Fibroblast of the aortic adventitia (primary cell): ENCODE measurements around the gene TMEM212. TPM values are rescaled to one million over a fixed set of nuclear protein-coding genes. Genes with fewer than 3 reads are reported as not detected.

Source experiments
- DNase-seq: peaks from one replicate; pipeline ENCODE4 v3.0.0-alpha.2; 2010; ENCODE audit warnings: low read depth
- H3K4me3 ChIP-seq: 2 replicates; pipeline ENCODE4 v1.5.1; 2011; ENCODE audit warnings: low read depth, mild to moderate bottlenecking, control low read depth, low read length, moderate library complexity
- CTCF ChIP-seq: IDR thresholded peaks from 2 replicates; pipeline ENCODE4 v1.5.1; 2011; ENCODE audit warnings: mild to moderate bottlenecking, low read length, control low read depth, inconsistent platforms; ENCODE audit not compliant: insufficient read depth
- total RNA-seq: library from RNA; depleted of rRNA; stranded (reverse); fragments of >200 nt; gene quantifications from 2 replicates; pipeline ENCODE4 v1.2.3, GENCODE V29; 2012; ENCODE audit warnings: low replicate concordance

TMEM212 gene
- total RNA-seq, 1 donor, result not detected

GRCh38 chr3:171821778-171822358, 21.3 kb upstream of the TMEM212 start:
- DNase-seq, result no peak
- H3K4me3 ChIP-seq, result no peak overlapping the region
- no peak for TF ChIP-seq CTCF

- no peak for TF ChIP-seq CTCF
- no peak for DNase-seq
- no peak overlapping the region for H3K4me3 ChIP-seq
Measured at GRCh38 chr3:171822431-171823106, 20.6 kb upstream of the TMEM212 start.

- no peak overlapping the region for H3K4me3 ChIP-seq
- DNase-seq, result no peak
- no peak for TF ChIP-seq CTCF
Measured at GRCh38 chr3:171824116-171824515, 19.0 kb upstream of the TMEM212 start.

GRCh38 chr3:171824824-171825221, 18.3 kb upstream of the TMEM212 start:
- H3K4me3 ChIP-seq, result no peak overlapping the region
- no peak for TF ChIP-seq CTCF
- no peak for DNase-seq

- no peak overlapping the region for H3K4me3 ChIP-seq
- peak; percentile 98 for DNase-seq
- TF ChIP-seq CTCF, result no peak
Measured at GRCh38 chr3:171825222-171825828, 17.8 kb upstream of the TMEM212 start.

- DNase-seq, result no peak
- no peak overlapping the region for H3K4me3 ChIP-seq
- no peak for TF ChIP-seq CTCF
Measured at GRCh38 chr3:171827385-171827784, 15.8 kb upstream of the TMEM212 start.
